HL-60 (cell line): ENCODE data around the gene AKAP5.

Experiments
- CTCF ChIP-seq: IDR thresholded peaks from one replicate; pipeline ENCODE4 v1.5.1; 2011; ENCODE audit warnings: low read length, control low read depth, inconsistent platforms; ENCODE audit not compliant: insufficient read depth
- GABPA ChIP-seq: IDR thresholded peaks from 2 replicates; pipeline ENCODE4 v1.6.1; 2012; ENCODE audit warnings: low read depth
- REST ChIP-seq: IDR thresholded peaks from 2 replicates; pipeline ENCODE4 v1.6.1; 2012; ENCODE audit warnings: low read depth; ENCODE audit not compliant: insufficient replicate concordance

- no peak for TF ChIP-seq REST
- no peak for TF ChIP-seq CTCF
- no peak for TF ChIP-seq GABPA
These were observed 52.9 kb downstream of the AKAP5 start for GRCh38 chr14:64518229-64518628.
